ENCODE measurements around the gene RSBN1L. TPM values are rescaled to one million over a fixed set of nuclear protein-coding genes. Genes with fewer than 3 reads are reported as not detected.

The RSBN1L gene
- total RNA-seq, 1 donor = 21.4 TPM

DNA sequence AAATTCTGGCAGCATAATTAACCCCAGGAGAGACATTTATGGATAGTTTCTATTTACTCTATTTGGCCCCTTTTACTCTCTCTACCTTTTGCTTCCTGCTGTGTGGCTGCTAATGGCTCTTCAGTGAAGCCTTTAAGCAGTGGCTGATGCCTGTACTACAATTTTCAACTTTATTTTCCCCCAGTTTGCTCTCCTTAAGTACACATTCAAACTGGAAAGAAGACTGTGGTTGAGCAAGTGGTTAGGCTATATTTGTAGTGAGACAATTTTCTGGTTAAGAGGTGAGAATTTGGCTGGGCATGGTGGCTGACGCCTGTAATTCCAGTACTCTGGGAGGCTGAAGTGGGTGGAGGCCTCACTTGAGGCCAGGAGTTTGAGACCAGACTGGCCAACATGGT, 8.5 kb upstream of the RSBN1L start:
- peak; percentile 10 for DNase-seq (ENCODE audit: insufficient read length, low spot score, missing footprints)
- Histone ChIP-seq H3K4me3 (ENCODE audit: insufficient read depth, low read length) (no peak overlapping the region), H3K79me2 (ENCODE audit: insufficient read depth, low read length) (peaks cover 55% of the 10 kb centered on the region), H3K4me1 (ENCODE audit: insufficient read depth, low read length) (peaks cover 29% of the 10 kb centered on the region), H3K27me3 (ENCODE audit: insufficient read depth, low read length) (no peaks in the 10 kb centered on the region), H4K20me1 (ENCODE audit: insufficient read depth, low read length) (peaks cover 5% of the 10 kb centered on the region), H3K4me2 (ENCODE audit: insufficient read depth, low read length) (peak overlapping the region; percentile 64), H2AFZ (ENCODE audit: low read length) (no peak overlapping the region), H3K36me3 (ENCODE audit: insufficient read depth, low read length) (peaks cover 4% of the 10 kb centered on the region), H3K27ac (ENCODE audit: low read depth, low read length) (peak overlapping the region; percentile 60), H3K9me3 (ENCODE audit: low read depth, low read length) (no peaks in the 10 kb centered on the region)
- TF ChIP-seq, protein P1, sequence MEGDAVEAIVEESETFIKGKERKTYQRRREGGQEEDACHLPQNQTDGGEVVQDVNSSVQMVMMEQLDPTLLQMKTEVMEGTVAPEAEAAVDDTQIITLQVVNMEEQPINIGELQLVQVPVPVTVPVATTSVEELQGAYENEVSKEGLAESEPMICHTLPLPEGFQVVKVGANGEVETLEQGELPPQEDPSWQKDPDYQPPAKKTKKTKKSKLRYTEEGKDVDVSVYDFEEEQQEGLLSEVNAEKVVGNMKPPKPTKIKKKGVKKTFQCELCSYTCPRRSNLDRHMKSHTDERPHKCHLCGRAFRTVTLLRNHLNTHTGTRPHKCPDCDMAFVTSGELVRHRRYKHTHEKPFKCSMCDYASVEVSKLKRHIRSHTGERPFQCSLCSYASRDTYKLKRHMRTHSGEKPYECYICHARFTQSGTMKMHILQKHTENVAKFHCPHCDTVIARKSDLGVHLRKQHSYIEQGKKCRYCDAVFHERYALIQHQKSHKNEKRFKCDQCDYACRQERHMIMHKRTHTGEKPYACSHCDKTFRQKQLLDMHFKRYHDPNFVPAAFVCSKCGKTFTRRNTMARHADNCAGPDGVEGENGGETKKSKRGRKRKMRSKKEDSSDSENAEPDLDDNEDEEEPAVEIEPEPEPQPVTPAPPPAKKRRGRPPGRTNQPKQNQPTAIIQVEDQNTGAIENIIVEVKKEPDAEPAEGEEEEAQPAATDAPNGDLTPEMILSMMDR (IDR thresholded peaks at IDR 0.05; ENCODE audit: extremely low read depth, low read depth, low read length) = no peak

DNA sequence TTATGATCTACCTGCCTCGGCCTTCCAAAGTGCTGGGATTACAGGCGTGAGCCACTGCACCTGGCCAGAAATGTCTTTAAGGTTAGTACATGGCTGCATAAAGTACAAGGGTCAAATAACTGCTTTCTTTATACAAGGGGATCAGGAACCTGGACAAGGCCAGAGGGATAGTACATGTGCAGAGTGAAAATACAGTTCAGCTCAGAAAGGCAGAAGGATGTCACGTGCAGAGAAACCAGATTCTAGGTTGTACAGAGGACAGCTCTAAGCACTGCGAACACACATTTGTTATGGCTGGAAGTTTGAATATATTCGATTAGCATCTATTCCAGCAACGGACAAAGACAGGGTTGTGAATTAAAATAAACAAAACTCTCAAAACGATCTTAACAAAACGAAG, 6.0 kb upstream of the RSBN1L start:
- Histone ChIP-seq H4K20me1 (ENCODE audit: insufficient read depth, low read length) (peaks cover 5% of the 10 kb centered on the region), H2AFZ (ENCODE audit: low read length) (no peak overlapping the region), H3K4me3 (ENCODE audit: insufficient read depth, low read length) (no peak overlapping the region), H3K9me3 (ENCODE audit: low read depth, low read length) (no peaks in the 10 kb centered on the region), H3K27ac (ENCODE audit: low read depth, low read length) (no peak overlapping the region), H3K4me1 (ENCODE audit: insufficient read depth, low read length) (peaks cover 16% of the 10 kb centered on the region), H3K79me2 (ENCODE audit: insufficient read depth, low read length) (peaks cover 69% of the 10 kb centered on the region), H3K27me3 (ENCODE audit: insufficient read depth, low read length) (no peaks in the 10 kb centered on the region), H3K36me3 (ENCODE audit: insufficient read depth, low read length) (no peaks in the 10 kb centered on the region), H3K4me2 (ENCODE audit: insufficient read depth, low read length) (no peak overlapping the region)
- TF ChIP-seq, protein P1 (IDR thresholded peaks at IDR 0.05; ENCODE audit: extremely low read depth, low read depth, low read length) = no peak
- DNase-seq (ENCODE audit: insufficient read length, low spot score, missing footprints) = no peak

GRCh38 chr7:77691892-77692491, 4.3 kb upstream of the RSBN1L start:
- Histone ChIP-seq H3K4me3 (ENCODE audit: insufficient read depth, low read length) (no peak overlapping the region), H3K27me3 (ENCODE audit: insufficient read depth, low read length) (no peaks in the 10 kb centered on the region), H2AFZ (ENCODE audit: low read length) (no peak overlapping the region), H3K36me3 (ENCODE audit: insufficient read depth, low read length) (no peaks in the 10 kb centered on the region), H3K4me1 (ENCODE audit: insufficient read depth, low read length) (peaks cover 9% of the 10 kb centered on the region), H3K9me3 (ENCODE audit: low read depth, low read length) (no peaks in the 10 kb centered on the region), H3K27ac (ENCODE audit: low read depth, low read length) (no peak overlapping the region), H3K4me2 (ENCODE audit: insufficient read depth, low read length) (no peak overlapping the region), H4K20me1 (ENCODE audit: insufficient read depth, low read length) (peaks cover under 1% of the 10 kb centered on the region), H3K79me2 (ENCODE audit: insufficient read depth, low read length) (peaks cover 71% of the 10 kb centered on the region)
- DNase-seq (ENCODE audit: insufficient read length, low spot score, missing footprints) = no peak
- TF ChIP-seq, protein P1 (IDR thresholded peaks at IDR 0.05; ENCODE audit: extremely low read depth, low read depth, low read length) = no peak

DNA sequence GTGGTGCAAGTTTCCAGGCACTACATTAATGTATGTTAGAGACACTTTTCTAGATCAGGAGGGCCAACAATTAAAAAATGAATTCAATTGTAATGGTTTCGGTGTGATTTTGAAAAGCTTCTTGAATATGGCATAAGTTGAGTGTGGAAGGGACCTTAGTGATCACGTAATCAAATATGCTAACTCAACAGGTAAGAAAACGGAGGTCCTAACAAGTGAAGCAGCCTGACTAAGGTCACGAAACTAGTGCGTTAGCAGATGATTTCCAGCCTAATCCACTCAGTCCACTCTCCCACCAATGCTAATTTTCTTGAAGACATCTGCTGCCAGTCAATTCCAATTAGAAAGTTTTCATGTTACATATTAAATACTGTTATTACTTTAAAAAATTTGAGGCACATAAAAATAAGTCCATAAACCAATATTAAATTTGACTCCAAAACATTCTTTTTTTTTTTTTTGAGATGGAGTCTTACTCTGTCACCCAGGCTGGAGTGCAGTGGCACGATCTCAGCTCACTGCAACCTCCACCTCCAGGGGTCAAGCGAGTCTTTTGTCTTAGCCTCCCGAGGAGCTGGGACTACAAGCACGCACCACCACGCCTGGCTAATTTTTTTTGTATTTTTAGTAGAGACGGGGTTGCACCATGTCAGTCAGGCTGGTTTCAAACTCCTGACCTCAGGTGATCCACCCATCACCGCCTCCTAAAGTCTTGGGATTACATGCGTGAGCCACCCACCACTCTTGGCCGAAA, 2.3 kb upstream of the RSBN1L start:
- Histone ChIP-seq H3K4me3 (ENCODE audit: insufficient read depth, low read length) (no peak overlapping the region), H3K79me2 (ENCODE audit: insufficient read depth, low read length) (peaks cover 82% of the 10 kb centered on the region)

More for the DNA sequence above, 2.3 kb upstream of the RSBN1L start:
- no peaks in the 10 kb centered on the region for H3K36me3 ChIP-seq (ENCODE audit: insufficient read depth, low read length)
- H3K4me1 ChIP-seq (ENCODE audit: insufficient read depth, low read length) = peaks cover 12% of the 10 kb centered on the region
- peaks cover 7% of the 10 kb centered on the region for H4K20me1 ChIP-seq (ENCODE audit: insufficient read depth, low read length)
- TF ChIP-seq, protein P1 (IDR thresholded peaks at IDR 0.05; ENCODE audit: extremely low read depth, low read depth, low read length) = no peak
- H3K27me3 ChIP-seq (ENCODE audit: insufficient read depth, low read length) = no peaks in the 10 kb centered on the region
- peak overlapping the region; percentile 53 for H3K4me2 ChIP-seq (ENCODE audit: insufficient read depth, low read length)
- H3K27ac ChIP-seq (ENCODE audit: low read depth, low read length) = no peak overlapping the region
- H3K9me3 ChIP-seq (ENCODE audit: low read depth, low read length) = no peaks in the 10 kb centered on the region
- H2AFZ ChIP-seq (ENCODE audit: low read length) = no peak overlapping the region
- DNase-seq (ENCODE audit: insufficient read length, low spot score, missing footprints) = no peak
